ENCODE data around the gene TMEM255B. TPM values are rescaled to one million over a fixed set of nuclear protein-coding genes. Genes with fewer than 3 reads are reported as not detected.

Gene TMEM255B
- polyA plus RNA-seq, 3 donors = 5.1 to 7.5 (median 5.9) TPM

GRCh38 chr13:113730831-113731191 is 28.2 kb upstream of the TMEM255B start:
- H3K4me3 ChIP-seq (replicated peaks in 1 of 3; ENCODE audit: low read depth in 2 of 3, low read length in 3 of 3) = no peak overlapping the region
- H3K27me3 ChIP-seq (ENCODE audit: control insufficient read depth in 2 of 2, insufficient read depth in 2 of 2, low read length in 2 of 2) = peaks cover 0 to 18% of the 10 kb centered on the region in 2 donors
- H3K4me1 ChIP-seq (ENCODE audit: control insufficient read depth in 1 of 2, insufficient read depth in 2 of 2, low read length in 2 of 2) = peaks cover 3 to 9% of the 10 kb centered on the region in 2 donors
- no peaks in the 10 kb centered on the region for H3K79me2 ChIP-seq (ENCODE audit: insufficient read depth, low read length)
- no peak overlapping the region for H3K9ac ChIP-seq (ENCODE audit: insufficient read depth, low read length, poor library complexity, severe bottlenecking)
- H3K9me3 ChIP-seq (replicated peaks in 1 of 2; ENCODE audit: control insufficient read depth in 1 of 2, insufficient read depth in 1 of 2, low read length in 2 of 2) = peaks cover 13 to 37% of the 10 kb centered on the region in 2 donors
- H3K4me1 Mint-ChIP-seq = peaks cover 9% of the 10 kb centered on the region
- WGBS (ENCODE audit: insufficient coverage) = 87% methylated on average over 4 of the region's 4 CpGs
- H4K20me1 ChIP-seq (ENCODE audit: insufficient read depth, low read length) = no peaks in the 10 kb centered on the region
- H3K36me3 Mint-ChIP-seq = no peaks in the 10 kb centered on the region
- no peak overlapping the region for H2AFZ ChIP-seq (ENCODE audit: insufficient read depth, low read depth, low read length, poor library complexity, severe bottlenecking)
- DNase-seq = no peak
- TF ChIP-seq, protein P1, sequence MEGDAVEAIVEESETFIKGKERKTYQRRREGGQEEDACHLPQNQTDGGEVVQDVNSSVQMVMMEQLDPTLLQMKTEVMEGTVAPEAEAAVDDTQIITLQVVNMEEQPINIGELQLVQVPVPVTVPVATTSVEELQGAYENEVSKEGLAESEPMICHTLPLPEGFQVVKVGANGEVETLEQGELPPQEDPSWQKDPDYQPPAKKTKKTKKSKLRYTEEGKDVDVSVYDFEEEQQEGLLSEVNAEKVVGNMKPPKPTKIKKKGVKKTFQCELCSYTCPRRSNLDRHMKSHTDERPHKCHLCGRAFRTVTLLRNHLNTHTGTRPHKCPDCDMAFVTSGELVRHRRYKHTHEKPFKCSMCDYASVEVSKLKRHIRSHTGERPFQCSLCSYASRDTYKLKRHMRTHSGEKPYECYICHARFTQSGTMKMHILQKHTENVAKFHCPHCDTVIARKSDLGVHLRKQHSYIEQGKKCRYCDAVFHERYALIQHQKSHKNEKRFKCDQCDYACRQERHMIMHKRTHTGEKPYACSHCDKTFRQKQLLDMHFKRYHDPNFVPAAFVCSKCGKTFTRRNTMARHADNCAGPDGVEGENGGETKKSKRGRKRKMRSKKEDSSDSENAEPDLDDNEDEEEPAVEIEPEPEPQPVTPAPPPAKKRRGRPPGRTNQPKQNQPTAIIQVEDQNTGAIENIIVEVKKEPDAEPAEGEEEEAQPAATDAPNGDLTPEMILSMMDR (IDR thresholded peaks at IDR 0.05) = peak; percentile 52
- intact Hi-C loops (cut with micrococcal nuclease) = no loop called here
- peak overlapping the region in 1 of 7 donors; percentile 8 for H3K27ac Mint-ChIP-seq
- H3K4me3 Mint-ChIP-seq = peak overlapping the region in 1 of 2 donors; percentile 44
- no peak overlapping the region for H3K4me2 ChIP-seq (replicated peaks; ENCODE audit: extremely low read depth, low read length, poor library complexity, severe bottlenecking)
- peaks cover 21 to 58% (median 39%) of the 10 kb centered on the region in 3 donors for H3K27me3 Mint-ChIP-seq (ENCODE audit: low read depth in 3 of 3)
- no peak overlapping the region for H3K27ac ChIP-seq (ENCODE audit: low read depth in 1 of 2, low read length in 2 of 2)
- no peaks in the 10 kb centered on the region for H3K36me3 ChIP-seq (replicated peaks in 1 of 2; ENCODE audit: control insufficient read depth in 1 of 2, insufficient read depth in 2 of 2, low read length in 2 of 2)
- peaks cover 11 to 16% (median 12%) of the 10 kb centered on the region in 7 donors for H3K9me3 Mint-ChIP-seq

DNA sequence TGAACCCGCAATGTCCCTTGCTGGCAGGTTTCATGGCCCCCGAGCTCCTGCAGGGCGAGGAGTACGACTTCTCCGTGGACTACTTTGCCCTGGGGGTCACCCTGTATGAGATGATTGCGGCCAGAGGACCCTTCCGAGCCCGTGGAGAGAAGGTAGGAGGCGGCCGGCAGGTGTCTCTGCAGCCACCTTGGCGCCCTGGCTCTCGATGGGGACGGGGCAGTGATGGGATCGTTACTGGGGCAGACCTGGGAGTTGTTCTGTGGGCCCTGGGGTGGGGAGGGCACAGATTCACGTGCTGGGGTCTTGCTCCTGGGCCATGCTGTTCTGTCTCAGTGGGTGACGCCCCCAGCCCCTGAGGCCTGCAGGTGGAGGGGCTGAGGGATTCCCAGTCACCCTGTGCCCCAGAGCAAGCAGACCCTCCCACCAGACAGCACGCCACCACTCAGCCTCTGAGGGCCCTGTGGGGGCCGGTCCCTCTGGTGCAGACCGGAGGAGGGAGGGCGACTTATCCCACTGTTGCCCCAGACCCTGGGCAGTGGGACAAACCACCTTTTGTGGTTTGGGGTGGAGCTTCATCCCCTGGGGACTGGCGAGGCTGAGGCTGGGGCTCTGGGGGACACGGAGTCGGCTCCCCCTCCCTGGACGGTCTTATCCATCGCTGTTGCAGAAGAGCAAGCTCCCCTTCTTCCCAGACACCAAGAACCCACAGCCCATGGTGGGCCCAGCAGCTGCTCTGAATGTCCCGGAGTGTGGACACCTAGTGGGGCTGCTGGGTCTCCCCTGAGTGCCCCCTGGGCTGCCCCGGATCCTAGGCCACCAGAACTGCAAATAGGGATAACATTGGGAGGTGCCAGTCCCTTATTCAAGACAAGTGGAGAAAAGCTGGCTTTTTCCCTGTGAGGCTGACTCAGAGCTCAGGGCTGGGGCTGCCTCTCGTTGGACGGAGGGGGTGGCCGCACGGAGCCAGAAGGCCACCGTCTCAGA is 27.5 kb upstream of the TMEM255B start:
- Histone ChIP-seq H3K9ac (ENCODE audit: insufficient read depth, low read length, poor library complexity, severe bottlenecking) (no peak overlapping the region), H3K79me2 (ENCODE audit: insufficient read depth, low read length) (no peaks in the 10 kb centered on the region), H3K36me3 (replicated peaks in 1 of 2; ENCODE audit: control insufficient read depth in 1 of 2, insufficient read depth in 2 of 2, low read length in 2 of 2) (no peaks in the 10 kb centered on the region), H3K27ac (ENCODE audit: low read depth in 1 of 2, low read length in 2 of 2) (no peak overlapping the region), H3K4me1 (ENCODE audit: control insufficient read depth in 1 of 2, insufficient read depth in 2 of 2, low read length in 2 of 2) (peaks cover 10 to 14% of the 10 kb centered on the region in 2 donors), H3K4me3 (replicated peaks in 1 of 3; ENCODE audit: low read depth in 2 of 3, low read length in 3 of 3) (no peak overlapping the region), H3K4me2 (replicated peaks; ENCODE audit: extremely low read depth, low read length, poor library complexity, severe bottlenecking) (no peak overlapping the region), H3K9me3 (replicated peaks in 1 of 2; ENCODE audit: control insufficient read depth in 1 of 2, insufficient read depth in 1 of 2, low read length in 2 of 2) (peaks cover 13 to 34% of the 10 kb centered on the region in 2 donors), H3K27me3 (ENCODE audit: control insufficient read depth in 2 of 2, insufficient read depth in 2 of 2, low read length in 2 of 2) (peaks cover 0 to 18% of the 10 kb centered on the region in 2 donors), H4K20me1 (ENCODE audit: insufficient read depth, low read length) (no peaks in the 10 kb centered on the region), H2AFZ (ENCODE audit: insufficient read depth, low read depth, low read length, poor library complexity, severe bottlenecking) (no peak overlapping the region)
- H3K27ac Mint-ChIP-seq = peak overlapping the region in 1 of 7 donors; percentile 8
- peaks cover 21 to 61% (median 43%) of the 10 kb centered on the region in 3 donors for H3K27me3 Mint-ChIP-seq (ENCODE audit: low read depth in 3 of 3)
- DNase-seq = no peak
- WGBS (ENCODE audit: insufficient coverage) = 80% methylated on average over 22 of the region's 32 CpGs
- H3K36me3 Mint-ChIP-seq = no peaks in the 10 kb centered on the region
- intact Hi-C loops (cut with micrococcal nuclease) = no loop called here
- H3K9me3 Mint-ChIP-seq = peaks cover 9 to 15% (median 12%) of the 10 kb centered on the region in 7 donors
- TF ChIP-seq, protein P1 (IDR thresholded peaks at IDR 0.05) = peak; percentile 25
- H3K4me3 Mint-ChIP-seq = peak overlapping the region in 1 of 2 donors; percentile 44
- peaks cover 16% of the 10 kb centered on the region for H3K4me1 Mint-ChIP-seq

Data from CD14-positive monocyte (primary cell).